Neural cell (in vitro differentiated cells): ENCODE measurements around the gene COL27A1.
A peak's percentile ranks its signal among the peaks of the same experiment; 100 is the strongest.

Source experiments
- CTCF ChIP-seq: fragments of 450-650 bp; IDR thresholded peaks from 2 replicates; pipeline ENCODE4 v1.5.1; 2014; ENCODE audit warnings: antibody characterized with exemption, mild to moderate bottlenecking, moderate library complexity; ENCODE audit not compliant: poor library complexity, severe bottlenecking
- EZH2 ChIP-seq: fragments of 200-600, 300-800 bp; shearing (Covaris generic), sonication (generic); IDR thresholded peaks from 2 replicates; pipeline ENCODE4 v1.6.1; 2014; ENCODE audit warnings: antibody characterized with exemption, low read length, borderline replicate concordance, mild to moderate bottlenecking; ENCODE audit not compliant: insufficient read depth, poor library complexity, severe bottlenecking
- MXI1 ChIP-seq: fragments of 450-650 bp; conservative IDR thresholded peaks from 2 replicates; pipeline ENCODE4 v1.6.1; 2014; ENCODE audit warnings: antibody characterized with exemption, mild to moderate bottlenecking; ENCODE audit not compliant: poor library complexity, severe bottlenecking
- REST ChIP-seq: IDR thresholded peaks from 2 replicates; pipeline ENCODE4 v1.6.1; 2012; ENCODE audit warnings: borderline replicate concordance
- SMC3 ChIP-seq: fragments of 450-650 bp; conservative IDR thresholded peaks from 2 replicates; pipeline ENCODE4 v1.6.1; 2014; ENCODE audit warnings: antibody characterized with exemption, mild to moderate bottlenecking, moderate library complexity; ENCODE audit not compliant: poor library complexity

DNA sequence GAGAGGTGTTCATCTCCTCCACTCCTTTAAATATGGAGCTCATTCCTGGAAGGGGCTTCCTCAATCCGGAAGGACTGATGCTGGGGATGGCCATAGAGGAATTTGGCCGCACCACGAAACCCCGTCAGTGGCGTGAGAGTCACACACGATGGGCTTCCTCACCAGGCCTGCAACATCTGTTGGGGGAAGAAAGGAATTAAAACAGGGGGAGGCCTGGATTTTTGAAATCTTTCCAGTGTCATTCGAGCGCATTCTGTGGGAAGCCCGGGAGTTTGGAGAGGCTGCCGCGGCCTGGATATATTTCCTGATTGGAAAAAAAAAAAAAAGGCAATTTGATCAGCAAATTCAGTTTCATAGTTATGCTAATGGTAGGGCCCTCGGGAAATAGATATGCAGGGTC lies 91.2 kb downstream of the COL27A1 start:
- TF ChIP-seq SMC3 = no peak
- peak; percentile 97 for TF ChIP-seq REST
- no peak for TF ChIP-seq EZH2
- no peak for TF ChIP-seq MXI1
- TF ChIP-seq CTCF = no peak
